Kidney (tissue), 14 donors: ENCODE data around the gene WDFY3. TPM values are rescaled to one million over a fixed set of nuclear protein-coding genes. Genes with fewer than 3 reads are reported as not detected.

Experiments
- DNase-seq, 5 donors: peaks; one replicate each; pipeline ENCODE4 v3.0.0-alpha.2; 2013 to 2020
- FAIRE-seq: peaks from 2 replicates; lab custom pipeline; 2012; peaks lifted over from hg19 to GRCh38; lab: Jason Lieb, UNC
- H3K27ac ChIP-seq, 2 donors: one replicate each; pipeline ENCODE4 v1.7.0; 2013; ENCODE audit warnings: low read depth in 2 of 2, low read length in 2 of 2, inconsistent platforms in 1 of 2
- H3K27me3 ChIP-seq: one replicate; pipeline ENCODE4 v1.7.1; 2013; ENCODE audit warnings: low read length, inconsistent platforms; ENCODE audit not compliant: control insufficient read depth, insufficient read depth
- H3K36me3 ChIP-seq, 3 donors: one replicate each; pipeline versions ENCODE4 v1.7.0 to v1.7.1; 2013; ENCODE audit warnings: low read length in 3 of 3, control low read depth in 1 of 3, inconsistent platforms in 1 of 3; ENCODE audit not compliant: insufficient read depth in 3 of 3, control insufficient read depth in 2 of 3
- H3K4me1 ChIP-seq, 3 donors: one replicate each; pipeline versions ENCODE4 v1.7.0 to v1.7.1; 2013; ENCODE audit warnings: low read length in 3 of 3, inconsistent platforms in 1 of 3, low read depth in 1 of 3; ENCODE audit not compliant: control insufficient read depth in 2 of 3, insufficient read depth in 2 of 3
- H3K4me3 ChIP-seq, 3 donors: one replicate each; pipeline versions ENCODE4 v1.7.0 to v1.8.1; 2013; ENCODE audit warnings: low read length in 3 of 3, control low read depth in 1 of 3, inconsistent platforms in 1 of 3
- H3K9ac ChIP-seq, 3 donors: one replicate each; pipeline versions ENCODE4 v1.7.0 to v1.7.1; 2013; ENCODE audit warnings: low read length in 3 of 3, control low read depth in 1 of 3, inconsistent platforms in 1 of 3
- H3K9me3 ChIP-seq, 3 donors: one replicate each; pipeline versions ENCODE4 v1.7.0 to v1.7.1; 2013; ENCODE audit warnings: low read length in 3 of 3, control low read depth in 1 of 3, inconsistent platforms in 1 of 3; ENCODE audit not compliant: control insufficient read depth in 2 of 3, insufficient read depth in 1 of 3
- intact Hi-C: fragments of 100-400 bp; cut with DNase I; formaldehyde crosslinking; loops from one replicate; pipeline ENCODE4 v1.11.1; 2022
- polyA plus RNA-seq: library from polyadenylated mRNA; stranded (reverse); fragments of 350-450 nt; fragmentation: Illumina TruSeq; extraction: RNeasy Lipid Tissue Mini Kit (QIAGEN cat#74804); gene quantifications from one replicate; pipeline ENCODE4 v1.2.3, GENCODE V29; 2014; ENCODE audit warnings: low read depth, low replicate concordance; ENCODE audit not compliant: insufficient read depth
- total RNA-seq: library from RNA; stranded (reverse); fragmentation: NEBNext Ultra II Directional; extraction: Animal tissue kit (Norgen Biotek cat#: 25700); gene quantifications from one replicate; pipeline ENCODE4 v1.2.1, GENCODE V29; 2021
- TF ChIP-seq, protein P1 (sequence below): IDR thresholded peaks from 3 replicates; pipeline ENCODE4 v1.5.1; 2012; ENCODE audit warnings: mild to moderate bottlenecking, moderate library complexity, borderline replicate concordance; ENCODE audit not compliant: insufficient read depth; ENCODE audit errors: extremely low read depth
- donor health status: control.
- donor health status: control.
- donor health status: control.
- donor health status: control.
- donor health status: control.
- donor health status: DM: yes; HTN: yes; CAD: no.
- donor health status: Normal renal cell carcinoma (clear cell type).

WDFY3 gene
- total and polyA plus RNA-seq, 2 donors from 2014 or later = 9.4 to 151 TPM

DNA sequence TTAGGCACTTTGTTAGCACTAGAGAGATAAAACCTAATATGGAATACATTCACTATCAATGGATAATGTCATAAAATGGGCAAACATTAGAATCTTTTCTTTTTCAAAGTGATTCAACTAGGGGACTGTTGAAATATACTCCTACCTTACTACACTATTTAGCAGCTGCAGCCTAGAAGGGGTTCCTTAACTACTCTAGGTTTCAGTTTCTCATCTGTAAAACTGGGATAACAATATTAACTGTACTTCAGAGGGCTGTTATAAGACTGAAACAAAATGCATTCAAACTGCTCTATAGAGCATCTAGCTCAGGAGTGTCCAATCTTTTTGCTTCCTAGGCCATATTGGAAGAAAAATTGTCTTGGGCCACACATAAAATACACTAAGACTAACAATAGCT is 236.1 kb downstream of the WDFY3 start:
- H3K4me1 ChIP-seq = no peaks in the 10 kb centered on the region
- H3K9ac ChIP-seq = no peak overlapping the region
- H3K27ac ChIP-seq = no peak overlapping the region
- no peak for FAIRE-seq
- no peak overlapping the region for H3K4me3 ChIP-seq
- H3K9me3 ChIP-seq = no peaks in the 10 kb centered on the region
- no peaks in the 10 kb centered on the region for H3K27me3 ChIP-seq
- peaks cover 3 to 28% (median 16%) of the 10 kb centered on the region in 3 donors for H3K36me3 ChIP-seq
- intact Hi-C loops = no loop called here
- TF ChIP-seq, protein P1, sequence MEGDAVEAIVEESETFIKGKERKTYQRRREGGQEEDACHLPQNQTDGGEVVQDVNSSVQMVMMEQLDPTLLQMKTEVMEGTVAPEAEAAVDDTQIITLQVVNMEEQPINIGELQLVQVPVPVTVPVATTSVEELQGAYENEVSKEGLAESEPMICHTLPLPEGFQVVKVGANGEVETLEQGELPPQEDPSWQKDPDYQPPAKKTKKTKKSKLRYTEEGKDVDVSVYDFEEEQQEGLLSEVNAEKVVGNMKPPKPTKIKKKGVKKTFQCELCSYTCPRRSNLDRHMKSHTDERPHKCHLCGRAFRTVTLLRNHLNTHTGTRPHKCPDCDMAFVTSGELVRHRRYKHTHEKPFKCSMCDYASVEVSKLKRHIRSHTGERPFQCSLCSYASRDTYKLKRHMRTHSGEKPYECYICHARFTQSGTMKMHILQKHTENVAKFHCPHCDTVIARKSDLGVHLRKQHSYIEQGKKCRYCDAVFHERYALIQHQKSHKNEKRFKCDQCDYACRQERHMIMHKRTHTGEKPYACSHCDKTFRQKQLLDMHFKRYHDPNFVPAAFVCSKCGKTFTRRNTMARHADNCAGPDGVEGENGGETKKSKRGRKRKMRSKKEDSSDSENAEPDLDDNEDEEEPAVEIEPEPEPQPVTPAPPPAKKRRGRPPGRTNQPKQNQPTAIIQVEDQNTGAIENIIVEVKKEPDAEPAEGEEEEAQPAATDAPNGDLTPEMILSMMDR = no peak
- DNase-seq = no peak

GRCh38 chr4:84727491-84727890 is 239.0 kb downstream of the WDFY3 start:
- no peak for FAIRE-seq
- TF ChIP-seq, protein P1 = no peak
- no peaks in the 10 kb centered on the region for H3K27me3 ChIP-seq
- DNase-seq = no peak
- intact Hi-C loops = no loop called here
- H3K9me3 ChIP-seq = no peaks in the 10 kb centered on the region
- no peak overlapping the region for H3K27ac ChIP-seq
- no peaks in the 10 kb centered on the region for H3K4me1 ChIP-seq
- H3K36me3 ChIP-seq = peaks cover 2 to 19% (median 10%) of the 10 kb centered on the region in 3 donors
- H3K9ac ChIP-seq = no peak overlapping the region
- no peak overlapping the region for H3K4me3 ChIP-seq

DNA sequence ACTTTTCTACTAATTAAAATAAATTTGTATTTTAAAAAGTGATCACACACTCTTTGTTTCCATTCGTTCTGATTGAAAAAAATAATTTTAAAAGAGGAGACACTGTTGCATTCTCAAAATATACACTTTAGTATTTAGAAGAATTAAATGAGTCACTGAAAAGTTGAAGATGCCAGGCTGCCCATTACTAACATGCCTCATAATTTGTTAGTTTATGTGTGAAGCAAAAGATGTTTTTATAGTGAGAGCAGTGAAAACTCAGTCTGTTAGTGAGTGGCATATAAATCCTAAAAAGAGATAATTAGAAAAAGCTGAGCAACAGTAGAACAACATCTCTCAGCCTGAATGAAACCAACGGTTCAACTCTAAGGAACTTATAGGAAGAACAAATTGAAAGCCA is 240.1 kb downstream of the WDFY3 start:
- intact Hi-C loops = no loop called here
- Histone ChIP-seq H3K9me3 (no peaks in the 10 kb centered on the region), H3K27me3 (no peaks in the 10 kb centered on the region), H3K27ac (no peak overlapping the region), H3K9ac (no peak overlapping the region), H3K4me3 (no peak overlapping the region), H3K36me3 (peaks cover 3 to 18% (median 10%) of the 10 kb centered on the region in 3 donors), H3K4me1 (no peaks in the 10 kb centered on the region)
- TF ChIP-seq, protein P1 = no peak
- DNase-seq (no peak), FAIRE-seq (peak; percentile 61)

DNA sequence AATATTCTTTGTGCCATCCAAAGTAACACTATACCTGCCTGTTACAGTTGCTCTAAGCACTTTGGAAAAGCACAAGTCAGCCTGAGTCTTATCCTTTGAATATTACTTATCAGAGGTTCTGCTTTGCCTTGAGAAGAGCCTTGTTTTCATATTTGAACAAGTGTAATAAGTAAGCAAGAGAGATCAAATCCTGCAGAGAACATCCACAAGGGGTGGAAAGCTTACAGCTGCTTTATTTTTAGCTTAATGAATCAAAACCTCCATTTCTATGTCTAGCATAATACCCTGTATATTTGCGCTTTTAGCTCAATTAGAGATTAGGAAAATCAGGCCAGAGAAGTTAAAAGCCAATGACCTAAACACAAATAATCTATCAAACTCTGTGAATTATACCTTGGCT is 243.8 kb downstream of the WDFY3 start:
- FAIRE-seq (no peak), DNase-seq (no peak)
- no peaks in the 10 kb centered on the region for H3K4me1 ChIP-seq
- H3K36me3 ChIP-seq = peaks cover 11 to 49% (median 22%) of the 10 kb centered on the region in 3 donors
- no peak overlapping the region for H3K9ac ChIP-seq
- no peak overlapping the region for H3K4me3 ChIP-seq
- TF ChIP-seq, protein P1 = no peak
- H3K27me3 ChIP-seq = no peaks in the 10 kb centered on the region
- H3K27ac ChIP-seq = no peak overlapping the region
- intact Hi-C loops = no loop called here
- H3K9me3 ChIP-seq = no peaks in the 10 kb centered on the region
